SKM-1 treated with dmso at 0.1 percent for 144 hours (cell line): ENCODE data around the gene PEPD.

ENCODE experiments used
- DNase-seq: peaks from one replicate; lab custom pipeline; 2025; ENCODE audit not compliant: unreplicated experiment; lab: John Stamatoyannopoulos, UW

PEPD gene

GRCh38 chr19:33546656-33547055 is 25.1 kb upstream of the PEPD start:
- DNase-seq: no peak

DNA sequence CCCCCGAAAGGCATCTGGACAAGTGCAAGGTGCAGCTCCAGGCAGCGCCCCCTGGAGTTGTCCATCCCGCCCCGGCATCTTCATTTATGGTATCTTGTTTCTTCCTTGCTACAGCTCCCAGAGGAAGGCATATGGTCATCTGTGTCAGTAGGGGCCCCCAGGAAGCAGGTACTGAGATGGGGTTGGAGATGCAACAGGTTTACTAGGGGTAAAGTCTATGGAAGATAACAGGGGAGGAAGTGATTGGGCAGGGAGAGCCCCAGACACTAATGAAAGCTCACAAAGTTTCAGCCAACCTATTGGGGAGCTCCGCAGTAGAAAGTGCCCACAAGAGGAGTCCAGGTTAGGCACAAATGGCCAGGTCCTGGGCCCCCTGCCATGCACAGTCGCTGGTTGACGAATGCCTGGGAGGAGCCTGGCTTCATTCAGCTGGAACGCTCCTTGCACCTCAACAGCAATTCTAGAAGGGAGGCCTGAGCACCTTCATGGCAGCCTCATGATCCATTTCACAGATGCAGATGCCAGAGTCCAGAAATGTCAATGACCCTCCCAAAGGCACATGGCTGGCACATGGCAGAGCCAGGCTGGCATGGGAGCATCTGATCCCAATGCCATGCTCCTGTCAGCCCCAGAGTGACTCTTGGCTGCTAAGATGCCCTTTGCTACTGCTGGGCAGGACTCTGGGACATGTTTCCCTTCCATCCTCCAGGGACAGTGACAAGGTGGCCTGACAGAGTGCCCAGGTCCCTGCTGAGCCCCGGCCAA is 23.8 kb upstream of the PEPD start:
- no peak for DNase-seq

DNA sequence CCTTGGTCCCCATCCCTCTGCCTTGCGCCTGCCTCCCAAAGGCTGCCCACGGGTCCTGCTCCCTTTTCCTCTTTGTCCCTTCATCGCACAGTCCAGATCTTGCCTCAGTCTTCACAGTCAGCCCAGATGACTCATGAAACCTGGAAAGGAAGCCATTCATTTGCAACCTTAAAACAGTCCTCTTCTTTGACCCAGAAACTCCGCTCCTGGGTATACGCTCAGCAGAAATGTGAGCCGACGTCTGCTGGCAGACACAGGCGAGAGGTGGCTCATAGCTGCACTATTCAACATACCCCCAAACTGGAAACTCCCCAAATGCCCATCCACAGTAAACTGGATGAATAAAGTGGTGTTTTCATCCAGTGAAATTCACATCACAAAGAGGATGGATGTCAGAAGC is 13.6 kb upstream of the PEPD start:
- DNase-seq: no peak

DNA sequence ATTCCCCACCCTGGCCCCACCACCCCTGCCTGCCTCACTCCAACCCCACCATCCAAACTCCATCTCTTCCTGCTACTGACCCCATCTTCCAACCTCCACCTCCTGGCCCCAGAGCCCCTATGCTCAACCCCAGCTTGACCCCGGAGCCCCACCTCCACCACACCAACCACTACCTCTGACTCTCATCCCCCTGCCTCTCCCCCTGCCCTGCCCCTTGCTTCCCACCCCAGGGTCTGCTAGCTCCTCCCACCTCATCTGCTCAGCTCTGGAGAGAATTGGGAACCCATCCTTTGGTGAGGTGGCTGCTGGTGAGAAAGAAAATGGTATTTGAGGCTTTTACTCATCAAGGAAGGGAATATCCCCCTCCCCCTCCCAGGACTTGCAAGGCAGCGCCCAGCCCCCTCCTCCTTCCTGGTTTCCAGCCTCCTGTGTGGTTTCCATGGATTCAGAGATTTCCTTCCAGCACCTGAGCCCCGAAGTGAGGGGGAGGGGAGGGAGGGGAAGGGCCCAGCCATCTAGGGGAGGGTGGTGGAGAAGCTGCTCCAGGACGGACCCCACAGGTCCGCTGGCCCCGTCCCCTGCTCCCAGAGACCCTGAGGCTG is 11.4 kb upstream of the PEPD start:
- no peak for DNase-seq

DNA sequence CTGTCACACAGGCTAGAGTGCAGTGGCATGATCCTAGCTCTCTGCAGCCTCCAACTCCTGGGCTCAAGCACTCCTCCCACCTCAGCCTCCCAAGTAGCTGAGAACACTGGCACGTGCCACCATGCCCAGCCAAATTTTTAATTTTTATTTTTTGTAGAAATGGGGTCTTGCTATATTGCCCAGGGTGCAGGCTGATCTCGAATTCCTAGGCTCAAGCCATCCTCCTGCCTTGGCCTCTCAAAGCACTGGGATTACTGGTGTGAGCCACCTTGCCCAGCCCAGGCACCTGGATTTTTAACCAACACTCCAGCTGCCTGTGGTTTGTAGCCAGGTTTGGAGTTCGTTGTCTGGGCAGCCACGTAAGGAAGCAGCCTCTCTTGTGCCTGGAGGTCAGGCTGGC is 9.3 kb upstream of the PEPD start:
- DNase-seq: no peak

DNA sequence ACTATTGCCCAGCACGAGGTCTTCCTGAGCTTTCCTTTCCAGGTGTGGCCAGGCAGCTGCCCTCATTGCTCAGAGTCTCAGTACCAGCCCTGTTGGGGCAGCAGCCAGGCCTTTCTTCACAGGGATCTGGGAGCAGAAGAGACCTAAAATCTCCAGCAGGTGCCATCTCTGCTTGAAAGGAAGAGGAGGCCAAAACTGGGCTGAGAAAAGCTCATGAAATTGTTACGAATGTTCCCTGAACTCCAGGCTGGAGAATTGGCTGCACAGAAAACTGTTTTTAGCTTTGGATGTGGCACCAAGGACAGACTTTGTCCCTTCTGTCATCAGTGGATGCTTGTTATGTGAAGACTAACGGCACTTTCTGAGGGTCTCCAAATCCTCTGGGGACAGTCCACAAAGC is 8.7 kb upstream of the PEPD start:
- no peak for DNase-seq

GRCh38 chr19:33529094-33529676 is 7.6 kb upstream of the PEPD start:
- DNase-seq: no peak

DNA sequence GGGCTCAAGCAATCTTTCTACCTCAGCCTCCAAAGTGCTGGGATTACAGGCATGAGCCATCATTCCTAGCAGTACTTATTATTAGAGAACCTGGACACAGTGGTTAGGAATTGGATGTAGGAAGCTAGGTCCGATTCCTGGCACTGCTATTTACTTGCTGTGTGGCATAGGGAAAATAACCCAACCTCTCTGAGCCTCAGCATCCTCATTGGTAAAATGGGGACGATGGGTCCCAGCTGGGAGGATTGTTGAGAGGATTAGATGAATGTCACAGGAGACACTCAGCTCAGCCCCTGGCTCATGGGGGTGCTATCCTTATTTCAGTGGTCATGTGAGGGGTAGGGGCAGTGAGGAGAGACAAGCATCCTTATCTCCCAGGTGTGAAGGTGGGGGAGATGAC is 6.8 kb upstream of the PEPD start:
- DNase-seq: no peak

DNA sequence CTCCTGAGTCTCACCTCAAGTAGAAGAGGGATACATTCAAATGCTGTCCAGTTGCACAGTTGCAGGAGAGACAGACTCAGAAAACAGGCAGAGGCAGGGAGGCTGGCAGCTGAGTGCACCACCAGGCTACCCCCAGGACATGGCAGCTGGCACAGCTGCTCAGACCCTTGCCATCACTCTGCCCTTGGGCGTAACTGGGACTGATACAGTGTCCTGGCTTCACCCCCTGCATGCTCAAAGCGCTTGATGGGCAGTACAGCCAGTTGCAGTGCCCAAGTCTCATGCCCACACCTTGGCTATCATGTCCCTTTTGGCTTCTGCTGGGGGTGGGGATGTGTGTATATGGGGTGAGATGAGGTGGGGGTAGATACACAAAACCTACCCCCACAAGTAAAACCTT is 5.5 kb upstream of the PEPD start:
- no peak for DNase-seq

GRCh38 chr19:33524024-33524664 is 2.6 kb upstream of the PEPD start:
- no peak for DNase-seq

- no peak for DNase-seq
Observed at GRCh38 chr19:33523167-33523566, 1.6 kb upstream of the PEPD start.

DNA sequence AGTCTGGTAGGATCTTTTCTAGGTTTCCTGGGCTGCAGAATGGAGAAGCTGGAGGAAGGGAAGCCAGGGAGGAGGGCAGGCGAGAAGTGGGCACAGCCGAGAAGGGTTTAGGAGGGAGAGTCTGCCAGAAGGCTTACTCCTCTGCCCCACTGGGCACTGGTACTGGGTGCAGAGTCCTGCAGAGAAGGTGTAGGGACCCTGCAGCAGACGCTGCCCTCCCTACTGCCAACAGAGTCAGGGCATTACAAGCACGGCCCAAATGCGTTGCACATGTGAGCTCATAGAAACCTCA is 726 bp upstream of the PEPD start:
- no peak for DNase-seq

DNA sequence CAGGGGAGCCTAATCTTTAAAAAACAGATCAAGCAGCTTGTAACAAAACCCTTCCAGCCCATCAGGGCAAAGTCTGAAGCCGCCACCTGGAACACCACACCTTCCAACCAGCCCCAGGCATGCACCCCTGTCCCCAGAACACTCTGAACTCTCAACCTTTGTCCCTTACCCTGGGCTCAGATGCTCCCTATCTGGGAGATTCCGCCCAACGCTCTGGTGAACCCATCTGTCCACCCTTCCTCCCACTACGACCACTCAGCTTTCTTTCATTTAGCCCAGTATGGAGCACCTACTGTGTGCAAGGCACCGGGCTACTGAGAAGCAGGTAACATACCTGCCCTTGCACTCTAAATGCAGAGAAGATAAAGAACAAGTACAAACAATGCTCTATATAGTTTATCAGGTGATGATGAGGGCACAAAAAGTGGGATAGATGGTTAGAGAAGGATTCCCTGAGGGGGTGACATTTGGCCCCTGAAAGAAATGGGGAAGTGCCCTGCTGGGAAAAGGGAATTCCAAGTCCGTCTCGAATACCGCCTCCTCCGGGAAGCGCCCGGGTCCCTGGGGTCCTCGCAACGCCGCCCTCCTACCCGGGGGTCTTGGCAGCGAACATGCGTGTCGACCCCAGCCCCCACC is 629 bp downstream of the PEPD start:
- DNase-seq: no peak

DNA sequence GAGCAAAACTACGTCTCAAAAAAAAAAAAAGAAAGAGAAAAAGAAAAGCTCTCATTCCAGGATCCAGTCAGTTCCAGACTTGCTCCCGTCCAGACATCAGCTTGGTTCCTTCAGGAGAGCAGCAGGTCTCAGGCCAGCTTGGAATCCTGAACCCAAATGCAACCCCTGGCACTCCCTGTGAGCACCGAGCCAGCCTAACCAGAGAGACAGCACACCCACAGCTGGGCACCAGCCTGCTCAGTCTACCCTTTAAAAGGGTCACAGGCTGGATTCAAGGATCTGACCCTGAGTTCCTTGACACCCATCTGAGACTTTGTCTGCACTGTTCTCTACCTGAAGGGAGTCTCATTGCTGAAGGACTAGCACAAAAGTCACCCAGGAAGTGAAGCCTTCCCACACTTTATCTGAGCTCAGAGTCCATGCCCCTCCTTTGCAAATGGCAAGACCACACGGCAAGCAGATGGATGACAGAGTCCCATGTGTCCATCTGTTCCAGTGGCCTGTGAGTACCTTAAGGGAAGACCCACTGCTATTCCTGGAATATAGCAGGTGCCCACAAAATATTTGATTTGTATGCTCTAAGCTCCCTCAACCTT is 1.4 kb downstream of the PEPD start:
- no peak for DNase-seq

GRCh38 chr19:33519416-33519815 is 2.2 kb downstream of the PEPD start:
- no peak for DNase-seq

GRCh38 chr19:33518541-33518940 is 3.0 kb downstream of the PEPD start:
- DNase-seq: no peak

DNA sequence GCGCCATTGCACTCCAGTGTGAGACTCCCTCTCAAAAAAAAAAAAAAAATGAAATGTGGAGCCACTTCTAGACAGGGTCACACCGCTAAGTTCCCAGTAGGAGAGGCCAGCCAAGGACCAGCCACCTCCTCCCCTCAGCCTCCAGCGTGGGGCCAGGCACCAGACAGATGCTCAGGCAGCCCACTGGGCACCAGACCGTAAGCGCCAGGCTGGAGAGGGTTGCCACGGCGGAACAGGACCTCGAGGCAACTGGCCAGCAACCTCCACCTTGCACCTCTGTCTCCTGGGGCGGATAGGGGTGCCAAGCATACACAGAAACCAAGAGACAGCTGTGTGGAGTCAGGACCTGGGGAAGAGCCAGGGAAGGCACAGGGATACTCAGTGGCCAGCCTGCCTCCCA is 3.7 kb downstream of the PEPD start:
- DNase-seq: no peak

GRCh38 chr19:33515921-33516320 is 5.7 kb downstream of the PEPD start:
- no peak for DNase-seq

GRCh38 chr19:33514885-33515551 is 6.6 kb downstream of the PEPD start:
- no peak for DNase-seq

DNA sequence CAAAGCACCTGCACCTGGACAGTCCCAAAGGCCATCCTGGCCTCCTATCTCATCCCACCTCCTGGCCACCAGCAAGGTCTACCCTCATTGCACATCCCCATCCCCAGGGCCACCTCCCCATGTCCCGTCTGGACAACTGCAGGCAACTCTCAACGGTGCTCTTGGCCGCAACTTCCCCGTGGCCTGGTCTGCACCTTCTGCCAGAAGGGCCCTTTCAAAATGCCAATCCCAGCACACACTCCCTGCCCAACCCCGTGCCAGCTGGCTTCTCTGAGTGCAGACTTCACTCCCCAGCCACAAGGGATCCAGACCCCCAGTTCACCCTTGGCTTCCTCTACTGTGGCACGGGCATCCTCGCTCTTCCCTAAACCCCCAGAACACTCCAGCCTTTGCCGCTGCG is 8.2 kb downstream of the PEPD start:
- DNase-seq: no peak

GRCh38 chr19:33512580-33513137 is 8.9 kb downstream of the PEPD start:
- DNase-seq: no peak
